Measurements from ENCODE around the gene PRRC2B.

PRRC2B gene

DNA sequence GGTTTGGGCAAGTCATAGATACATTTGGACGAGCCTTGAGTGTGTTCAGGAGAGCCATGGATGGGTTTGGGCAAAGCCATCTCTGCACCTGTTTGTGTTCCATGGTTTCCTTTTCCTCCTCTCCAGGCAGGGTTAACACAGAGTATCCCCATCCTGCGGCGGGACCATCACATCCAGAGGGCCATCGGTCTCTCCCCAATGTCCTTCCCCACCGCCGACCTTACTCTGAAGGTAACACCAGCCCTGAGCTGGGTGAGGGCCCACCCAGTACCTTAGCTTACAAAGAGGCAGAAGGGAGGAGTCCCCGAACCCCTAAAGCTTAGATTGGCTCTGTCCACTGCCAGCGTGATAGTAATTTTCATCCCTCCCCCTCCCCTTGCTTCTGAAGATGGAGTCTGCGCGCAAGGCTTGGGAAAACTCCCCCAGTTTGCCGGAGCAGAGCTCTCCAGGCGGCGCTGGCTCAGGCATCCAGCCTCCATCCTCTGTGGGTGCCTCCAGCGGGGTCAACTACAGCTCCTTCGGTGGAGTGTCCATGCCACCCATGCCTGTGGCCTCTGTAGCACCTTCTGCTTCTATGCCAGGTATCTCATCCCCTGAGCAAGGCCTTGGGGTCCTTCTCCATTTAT is 90.8 kb downstream of the PRRC2B start:
- TF ChIP-seq, protein P1, sequence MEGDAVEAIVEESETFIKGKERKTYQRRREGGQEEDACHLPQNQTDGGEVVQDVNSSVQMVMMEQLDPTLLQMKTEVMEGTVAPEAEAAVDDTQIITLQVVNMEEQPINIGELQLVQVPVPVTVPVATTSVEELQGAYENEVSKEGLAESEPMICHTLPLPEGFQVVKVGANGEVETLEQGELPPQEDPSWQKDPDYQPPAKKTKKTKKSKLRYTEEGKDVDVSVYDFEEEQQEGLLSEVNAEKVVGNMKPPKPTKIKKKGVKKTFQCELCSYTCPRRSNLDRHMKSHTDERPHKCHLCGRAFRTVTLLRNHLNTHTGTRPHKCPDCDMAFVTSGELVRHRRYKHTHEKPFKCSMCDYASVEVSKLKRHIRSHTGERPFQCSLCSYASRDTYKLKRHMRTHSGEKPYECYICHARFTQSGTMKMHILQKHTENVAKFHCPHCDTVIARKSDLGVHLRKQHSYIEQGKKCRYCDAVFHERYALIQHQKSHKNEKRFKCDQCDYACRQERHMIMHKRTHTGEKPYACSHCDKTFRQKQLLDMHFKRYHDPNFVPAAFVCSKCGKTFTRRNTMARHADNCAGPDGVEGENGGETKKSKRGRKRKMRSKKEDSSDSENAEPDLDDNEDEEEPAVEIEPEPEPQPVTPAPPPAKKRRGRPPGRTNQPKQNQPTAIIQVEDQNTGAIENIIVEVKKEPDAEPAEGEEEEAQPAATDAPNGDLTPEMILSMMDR (conservative IDR thresholded peaks at IDR 0.05), result no peak
- no peak overlapping the region; the same call in 1 of the 2 replicates for H3K27ac ChIP-seq

DNA sequence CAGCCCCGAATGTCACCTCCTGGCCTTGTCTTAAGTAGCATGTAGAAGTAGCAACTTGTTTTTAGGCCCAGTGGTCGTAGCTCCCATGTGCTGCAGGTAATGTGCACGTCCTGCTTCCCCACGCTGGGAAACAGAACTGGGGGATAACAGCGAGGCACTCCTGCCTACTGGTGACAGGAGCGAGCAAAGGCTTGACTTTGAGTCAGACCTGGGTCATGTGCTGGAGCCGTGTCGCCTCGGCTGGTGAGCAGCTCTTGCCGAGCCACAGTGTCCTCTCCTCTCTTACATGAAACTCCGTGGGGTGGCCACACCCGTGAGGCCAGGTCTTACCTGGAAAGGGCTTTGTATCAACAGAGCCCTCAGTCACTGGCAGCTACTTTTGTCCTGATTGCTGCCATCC is 91.3 kb downstream of the PRRC2B start:
- TF ChIP-seq, protein P1 (conservative IDR thresholded peaks at IDR 0.05), result no peak
- H3K27ac ChIP-seq, result no peak overlapping the region

GRCh38 chr9:131485728-131486422 is 92.0 kb downstream of the PRRC2B start:
- TF ChIP-seq, protein P1 (conservative IDR thresholded peaks at IDR 0.05), result no peak
- H3K27ac ChIP-seq, result peak overlapping the region; percentile 6; the same call in 1 of the 2 replicates

DNA sequence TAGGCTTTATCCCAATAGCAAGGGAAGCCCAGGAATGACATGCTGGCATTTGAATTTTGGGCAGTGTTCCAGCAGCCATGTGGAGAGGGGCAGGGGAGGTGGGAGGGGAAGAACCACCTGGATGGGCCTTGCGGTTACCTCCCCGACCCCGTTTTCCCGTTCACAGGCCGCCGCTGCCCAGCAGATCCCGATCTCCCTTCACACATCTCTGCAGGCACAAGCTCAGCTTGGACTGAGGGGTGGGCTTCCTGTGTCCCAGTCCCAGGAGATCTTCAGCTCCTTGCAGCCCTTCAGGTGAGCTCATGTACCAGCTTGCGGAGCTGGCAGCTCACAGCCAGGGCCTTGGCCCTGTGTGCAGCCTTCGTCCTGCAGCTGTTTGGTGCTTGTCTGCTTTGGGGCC is 93.1 kb downstream of the PRRC2B start:
- H3K27ac ChIP-seq, result no peak overlapping the region
- TF ChIP-seq, protein P1 (conservative IDR thresholded peaks at IDR 0.05), result no peak

DNA sequence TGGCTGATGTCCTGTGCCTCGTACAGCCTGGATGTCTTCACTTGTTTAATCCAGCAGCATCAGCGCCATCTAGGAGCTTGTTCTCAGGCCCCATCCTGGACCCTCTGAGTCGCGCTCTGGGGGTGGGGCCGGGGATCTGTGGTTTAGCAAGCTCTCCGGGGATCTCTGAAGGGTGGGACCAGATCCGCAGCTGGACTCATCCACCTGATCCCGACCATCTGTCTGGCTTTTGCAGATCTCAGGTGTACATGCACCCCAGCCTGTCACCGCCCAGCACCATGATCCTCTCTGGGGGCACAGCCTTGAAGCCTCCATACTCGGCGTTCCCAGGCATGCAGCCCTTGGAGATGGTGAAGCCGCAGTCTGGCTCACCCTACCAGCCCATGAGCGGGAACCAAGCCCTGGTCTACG is 93.7 kb downstream of the PRRC2B start:
- TF ChIP-seq, protein P1 (conservative IDR thresholded peaks at IDR 0.05), result no peak
- H3K27ac ChIP-seq, result no peak overlapping the region

DNA sequence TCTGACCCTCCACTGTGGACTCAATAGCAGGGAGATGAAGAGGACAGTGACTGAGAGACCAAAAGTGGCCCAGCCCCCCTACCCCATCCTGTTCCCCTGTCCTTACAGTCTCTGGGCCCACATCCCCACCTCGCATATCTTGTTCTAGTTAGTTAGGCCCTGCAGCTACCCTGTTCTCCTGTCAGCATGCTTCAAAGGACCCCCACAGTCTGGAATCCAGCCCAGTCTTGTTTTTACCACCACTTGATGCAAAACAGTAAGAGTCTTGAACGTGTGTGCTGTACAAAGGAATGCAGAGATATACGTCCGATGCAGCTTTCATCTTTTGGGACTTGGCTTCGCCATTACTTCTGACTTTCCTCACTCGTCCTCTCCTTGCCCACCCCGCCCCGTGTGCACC is 96.6 kb downstream of the PRRC2B start:
- no peak overlapping the region for H3K27ac ChIP-seq
- TF ChIP-seq, protein P1 (conservative IDR thresholded peaks at IDR 0.05), result no peak

GRCh38 chr9:131491001-131491710 is 97.3 kb downstream of the PRRC2B start:
- TF ChIP-seq, protein P1 (conservative IDR thresholded peaks at IDR 0.05), result no peak

More at GRCh38 chr9:131491001-131491710, 97.3 kb downstream of the PRRC2B start:
- no peak overlapping the region for H3K27ac ChIP-seq
